SU-DHL-6 (cell line): ENCODE data around the gene HOXC11.

ENCODE experiments used
- H2AFZ ChIP-seq: fragments of 200-600 bp; sonication (generic); 2 replicates; pipeline ENCODE4 v1.6.1; 2014; ENCODE audit warnings: low read depth, mild to moderate bottlenecking, moderate library complexity, mixed read lengths, antibody characterized with exemption, low read length; ENCODE audit not compliant: severe bottlenecking
- H3F3A ChIP-seq: fragments of 200-600 bp; shearing (Covaris generic); 2 replicates; pipeline ENCODE4 v1.6.0; 2016; ENCODE audit warnings: antibody characterized with exemption, mild to moderate bottlenecking; ENCODE audit not compliant: insufficient read depth
- H3K27ac ChIP-seq: fragments of 200-600 bp; sonication (generic); 2 replicates; pipeline ENCODE4 v1.5.1; 2016; ENCODE audit warnings: low read depth, mild to moderate bottlenecking, low read length, moderate library complexity, mixed read lengths
- H3K27me3 ChIP-seq: fragments of 200-600 bp; sonication (generic), shearing (Covaris generic); 2 replicates; pipeline ENCODE4 v1.6.0; 2014; ENCODE audit warnings: mild to moderate bottlenecking, low read length
- H3K36me3 ChIP-seq: fragments of 200-600 bp; sonication (generic); 2 replicates; pipeline ENCODE4 v1.6.1; 2014; ENCODE audit warnings: mild to moderate bottlenecking, low read length, mixed read lengths
- H3K4me2 ChIP-seq: fragments of 300-600, 200-600 bp; shearing (Covaris generic), sonication (generic); 2 replicates; pipeline ENCODE4 v1.6.0; 2014; ENCODE audit warnings: low read length, low read depth, mild to moderate bottlenecking; ENCODE audit not compliant: poor library complexity, severe bottlenecking
- H3K4me3 ChIP-seq: fragments of 200-600 bp; sonication (generic); 2 replicates; pipeline ENCODE4 v1.5.1; 2014; ENCODE audit warnings: antibody characterized with exemption, low read length, mild to moderate bottlenecking, mixed read lengths; ENCODE audit not compliant: insufficient read depth, poor library complexity, severe bottlenecking
- H3K79me2 ChIP-seq: fragments of 200-600 bp; sonication (generic); 2 replicates; pipeline ENCODE4 v1.6.1; 2014; ENCODE audit warnings: mild to moderate bottlenecking, low read length, moderate library complexity; ENCODE audit not compliant: insufficient read depth
- H3K9ac ChIP-seq: fragments of 200-600 bp; sonication (generic); 2 replicates; pipeline ENCODE4 v1.7.0; 2014; ENCODE audit warnings: mild to moderate bottlenecking, low read length
- H3K9me2 ChIP-seq: fragments of 200-600 bp; sonication (generic); replicated peaks from 2 replicates; pipeline ENCODE4 v1.6.1; 2014; ENCODE audit warnings: low read length; ENCODE audit not compliant: insufficient read depth
- H3K9me3 ChIP-seq: fragments of 200-600 bp; sonication (generic); 2 replicates; pipeline ENCODE4 v1.6.1; 2014; ENCODE audit warnings: low read length, mixed read lengths; ENCODE audit not compliant: insufficient read depth
- H4K20me1 ChIP-seq: fragments of 200-600 bp; sonication (generic); 2 replicates; pipeline ENCODE4 v1.6.1; 2014; ENCODE audit warnings: low read depth, mild to moderate bottlenecking, antibody characterized with exemption, low read length, moderate library complexity, mixed read lengths
- CTCF ChIP-seq: fragments of 200-600 bp; sonication (generic); IDR thresholded peaks from one replicate; pipeline ENCODE4 v1.5.1; 2017; ENCODE audit warnings: antibody characterized with exemption, mild to moderate bottlenecking, low read length, moderate library complexity; ENCODE audit not compliant: insufficient read depth, poor library complexity, severe bottlenecking
- EZH2phosphoT487 ChIP-seq: fragments of 200-600 bp; sonication (generic), shearing (Covaris generic); conservative IDR thresholded peaks from 2 replicates; pipeline ENCODE4 v1.6.1; 2018; ENCODE audit warnings: mild to moderate bottlenecking, antibody characterized with exemption, low read length, moderate library complexity, mixed read lengths

The HOXC11 gene

GRCh38 chr12:54004841-54005530, 32.1 kb downstream of the HOXC11 start:
- TF ChIP-seq EZH2phosphoT487, result no peak
- TF ChIP-seq CTCF, result no peak
- no peaks in the 10 kb centered on the region for H3F3A ChIP-seq
- no peak overlapping the region for H3K4me2 ChIP-seq
- no peaks in the 10 kb centered on the region for H3K79me2 ChIP-seq
- H3K4me3 ChIP-seq, result no peak overlapping the region
- H3K27ac ChIP-seq, result no peak overlapping the region
- no peaks in the 10 kb centered on the region for H3K27me3 ChIP-seq
- H2AFZ ChIP-seq, result no peak overlapping the region
- H3K9me3 ChIP-seq, result no peaks in the 10 kb centered on the region
- H3K36me3 ChIP-seq, result no peaks in the 10 kb centered on the region
- H4K20me1 ChIP-seq, result no peaks in the 10 kb centered on the region
- H3K9me2 ChIP-seq, result no peaks in the 10 kb centered on the region
- H3K9ac ChIP-seq, result no peak overlapping the region

GRCh38 chr12:54005531-54005852, 32.6 kb downstream of the HOXC11 start:
- Histone ChIP-seq H3K9ac (no peak overlapping the region), H3K4me3 (no peak overlapping the region), H3K36me3 (no peaks in the 10 kb centered on the region), H4K20me1 (no peaks in the 10 kb centered on the region), H3K4me2 (no peak overlapping the region), H3K9me3 (no peaks in the 10 kb centered on the region), H2AFZ (no peak overlapping the region), H3K9me2 (no peaks in the 10 kb centered on the region), H3K27ac (no peak overlapping the region), H3K27me3 (no peaks in the 10 kb centered on the region), H3K79me2 (no peaks in the 10 kb centered on the region), H3F3A (no peaks in the 10 kb centered on the region)
- TF ChIP-seq CTCF (no peak), EZH2phosphoT487 (no peak)

GRCh38 chr12:54005853-54006558, 33.1 kb downstream of the HOXC11 start:
- no peaks in the 10 kb centered on the region for H3K27me3 ChIP-seq
- H3K79me2 ChIP-seq, result no peaks in the 10 kb centered on the region
- no peaks in the 10 kb centered on the region for H3K9me3 ChIP-seq
- peak overlapping the region; percentile 92 for H2AFZ ChIP-seq
- H3K4me3 ChIP-seq, result no peak overlapping the region
- peak overlapping the region; percentile 62 for H3K4me2 ChIP-seq
- H3F3A ChIP-seq, result no peaks in the 10 kb centered on the region
- no peak overlapping the region for H3K27ac ChIP-seq
- H4K20me1 ChIP-seq, result no peaks in the 10 kb centered on the region
- no peak for TF ChIP-seq EZH2phosphoT487
- peak; percentile 73 for TF ChIP-seq CTCF
- H3K9me2 ChIP-seq, result no peaks in the 10 kb centered on the region
- H3K36me3 ChIP-seq, result no peaks in the 10 kb centered on the region
- peak overlapping the region; percentile 49 for H3K9ac ChIP-seq
